Fibroblast of villous mesenchyme (primary cell): ENCODE measurements around the gene PNPLA7. TPM values are rescaled to one million over a fixed set of nuclear protein-coding genes. Genes with fewer than 3 reads are reported as not detected.

Experiments used
- DNase-seq: peaks from one replicate; pipeline ENCODE4 v3.0.0-alpha.2; 2010; ENCODE audit warnings: low read depth
- H3K4me3 ChIP-seq: 2 replicates; pipeline ENCODE4 v1.5.1; 2011; ENCODE audit warnings: low read depth, mild to moderate bottlenecking, low read length
- CTCF ChIP-seq: IDR thresholded peaks from 2 replicates; pipeline ENCODE4 v1.5.1; 2012; ENCODE audit warnings: low read depth, mild to moderate bottlenecking, low read length; ENCODE audit not compliant: insufficient read depth
- total RNA-seq: library from RNA; depleted of rRNA; stranded (reverse); fragments of >200 nt; gene quantifications from 2 replicates; pipeline ENCODE4 v1.2.3, GENCODE V29; 2012

PNPLA7 gene
- total RNA-seq, 1 donor, result 1.3 TPM

- DNase-seq, result no peak
- no peak overlapping the region for H3K4me3 ChIP-seq
- no peak for TF ChIP-seq CTCF
Measured at GRCh38 chr9:137500666-137501397, 49.4 kb downstream of the PNPLA7 start.

GRCh38 chr9:137499858-137500661, 50.1 kb downstream of the PNPLA7 start:
- no peak overlapping the region for H3K4me3 ChIP-seq
- TF ChIP-seq CTCF, result no peak
- no peak for DNase-seq

- no peak for TF ChIP-seq CTCF
- H3K4me3 ChIP-seq, result no peak overlapping the region
Measured at GRCh38 chr9:137499416-137499815, 50.8 kb downstream of the PNPLA7 start.

GRCh38 chr9:137498720-137499150, 51.5 kb downstream of the PNPLA7 start:
- H3K4me3 ChIP-seq, result no peak overlapping the region
- TF ChIP-seq CTCF, result no peak
- no peak for DNase-seq

More at GRCh38 chr9:137499416-137499815, 50.8 kb downstream of the PNPLA7 start:
- DNase-seq, result no peak

- DNase-seq, result no peak
- TF ChIP-seq CTCF, result no peak
- no peak overlapping the region for H3K4me3 ChIP-seq
Measured at GRCh38 chr9:137497921-137498719, 52.1 kb downstream of the PNPLA7 start.

GRCh38 chr9:137496601-137497375, 53.4 kb downstream of the PNPLA7 start:
- DNase-seq, result no peak
- TF ChIP-seq CTCF, result no peak
- no peak overlapping the region for H3K4me3 ChIP-seq
